ENCODE results near the gene SAMD4A.

The SAMD4A gene

GRCh38 chr14:54658836-54659235 is 91.9 kb downstream of the SAMD4A start:
- DNase-seq, result no peak
- no peaks in the 10 kb centered on the region for H3K9me3 Mint-ChIP-seq
- no peaks in the 10 kb centered on the region for H3K36me3 Mint-ChIP-seq (ENCODE audit: low read depth)
- H3K4me3 Mint-ChIP-seq, result no peak overlapping the region
- peaks cover 18% of the 10 kb centered on the region for H3K4me1 Mint-ChIP-seq
- H3K27ac Mint-ChIP-seq, result no peak overlapping the region
- TF ChIP-seq, protein P1, sequence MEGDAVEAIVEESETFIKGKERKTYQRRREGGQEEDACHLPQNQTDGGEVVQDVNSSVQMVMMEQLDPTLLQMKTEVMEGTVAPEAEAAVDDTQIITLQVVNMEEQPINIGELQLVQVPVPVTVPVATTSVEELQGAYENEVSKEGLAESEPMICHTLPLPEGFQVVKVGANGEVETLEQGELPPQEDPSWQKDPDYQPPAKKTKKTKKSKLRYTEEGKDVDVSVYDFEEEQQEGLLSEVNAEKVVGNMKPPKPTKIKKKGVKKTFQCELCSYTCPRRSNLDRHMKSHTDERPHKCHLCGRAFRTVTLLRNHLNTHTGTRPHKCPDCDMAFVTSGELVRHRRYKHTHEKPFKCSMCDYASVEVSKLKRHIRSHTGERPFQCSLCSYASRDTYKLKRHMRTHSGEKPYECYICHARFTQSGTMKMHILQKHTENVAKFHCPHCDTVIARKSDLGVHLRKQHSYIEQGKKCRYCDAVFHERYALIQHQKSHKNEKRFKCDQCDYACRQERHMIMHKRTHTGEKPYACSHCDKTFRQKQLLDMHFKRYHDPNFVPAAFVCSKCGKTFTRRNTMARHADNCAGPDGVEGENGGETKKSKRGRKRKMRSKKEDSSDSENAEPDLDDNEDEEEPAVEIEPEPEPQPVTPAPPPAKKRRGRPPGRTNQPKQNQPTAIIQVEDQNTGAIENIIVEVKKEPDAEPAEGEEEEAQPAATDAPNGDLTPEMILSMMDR (IDR thresholded peaks at IDR 0.05), result no peak
- peaks cover 4% of the 10 kb centered on the region for H3K27me3 Mint-ChIP-seq (ENCODE audit: low read depth, poor library complexity)

DNA sequence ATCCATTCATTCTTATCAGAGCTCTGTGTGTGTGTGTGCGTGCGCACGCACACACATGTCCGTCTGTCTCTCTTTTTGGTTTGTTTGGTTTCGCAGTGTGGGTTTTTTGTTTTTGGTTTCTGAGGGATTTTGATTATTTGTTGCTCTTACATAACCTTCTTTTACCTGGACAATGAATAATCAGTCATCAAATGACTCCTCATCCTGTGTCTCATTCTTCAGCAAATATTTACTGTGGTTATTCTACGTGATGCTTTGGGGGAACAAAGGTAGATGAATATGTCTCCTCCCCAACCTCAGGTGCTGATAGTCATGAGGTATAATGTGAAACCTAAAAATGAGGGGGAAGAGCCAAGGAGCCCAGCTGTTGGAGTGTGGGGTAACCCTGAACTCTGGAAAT is 92.4 kb downstream of the SAMD4A start:
- no peak for DNase-seq
- no peaks in the 10 kb centered on the region for H3K36me3 Mint-ChIP-seq (ENCODE audit: low read depth)

GRCh38 chr14:54660604-54661111 is 93.7 kb downstream of the SAMD4A start:
- no peak overlapping the region for H3K4me3 Mint-ChIP-seq
- no peaks in the 10 kb centered on the region for H3K9me3 Mint-ChIP-seq
- no peaks in the 10 kb centered on the region for H3K36me3 Mint-ChIP-seq (ENCODE audit: low read depth)
- no peaks in the 10 kb centered on the region for H3K27me3 Mint-ChIP-seq (ENCODE audit: low read depth, poor library complexity)
- no peak for DNase-seq
- TF ChIP-seq, protein P1 (IDR thresholded peaks at IDR 0.05), result no peak
- no peak overlapping the region for H3K27ac Mint-ChIP-seq
- H3K4me1 Mint-ChIP-seq, result peaks cover 6% of the 10 kb centered on the region

More for the DNA sequence above, 92.4 kb downstream of the SAMD4A start:
- no peaks in the 10 kb centered on the region for H3K9me3 Mint-ChIP-seq
- H3K4me1 Mint-ChIP-seq, result peaks cover 14% of the 10 kb centered on the region
- TF ChIP-seq, protein P1 (IDR thresholded peaks at IDR 0.05), result no peak
- H3K4me3 Mint-ChIP-seq, result no peak overlapping the region
- no peaks in the 10 kb centered on the region for H3K27me3 Mint-ChIP-seq (ENCODE audit: low read depth, poor library complexity)
- no peak overlapping the region for H3K27ac Mint-ChIP-seq

DNA sequence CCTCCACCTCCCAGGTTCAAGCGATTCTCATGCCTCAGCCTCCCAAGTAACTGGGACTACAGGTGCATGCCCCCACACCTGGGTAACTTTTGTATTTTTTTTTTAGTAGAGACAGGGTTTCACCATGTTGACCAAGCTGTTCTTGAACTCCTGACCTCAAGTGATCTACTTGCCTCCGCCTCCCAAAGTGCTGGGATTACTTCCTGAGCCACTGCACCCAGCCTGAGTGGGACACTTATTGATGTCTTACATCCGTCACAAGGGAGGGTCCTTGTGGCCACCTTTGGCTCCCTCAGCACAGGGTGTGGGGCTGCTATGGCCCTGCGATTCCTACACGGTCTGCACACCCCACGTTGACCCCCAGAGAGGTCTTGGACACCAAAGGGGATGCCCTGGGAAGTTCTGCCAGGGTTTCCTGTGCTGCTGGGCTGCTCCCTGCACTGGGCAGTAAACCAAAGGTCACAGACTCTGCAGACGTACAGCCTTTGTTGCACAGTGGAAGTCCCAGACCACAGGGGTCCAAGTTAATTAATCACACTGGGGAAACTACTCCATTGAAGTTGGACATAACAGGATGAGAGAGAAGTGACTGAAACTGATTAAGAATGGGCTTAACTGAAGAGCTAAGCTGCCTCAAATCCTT is 95.7 kb downstream of the SAMD4A start:
- H3K27me3 Mint-ChIP-seq (ENCODE audit: low read depth, poor library complexity), result no peaks in the 10 kb centered on the region
- H3K4me3 Mint-ChIP-seq, result no peak overlapping the region
- no peaks in the 10 kb centered on the region for H3K9me3 Mint-ChIP-seq
- H3K4me1 Mint-ChIP-seq, result peaks cover 10% of the 10 kb centered on the region
- H3K36me3 Mint-ChIP-seq (ENCODE audit: low read depth), result no peaks in the 10 kb centered on the region
- TF ChIP-seq, protein P1 (IDR thresholded peaks at IDR 0.05), result no peak
- H3K27ac Mint-ChIP-seq, result no peak overlapping the region
- no peak for DNase-seq

DNA sequence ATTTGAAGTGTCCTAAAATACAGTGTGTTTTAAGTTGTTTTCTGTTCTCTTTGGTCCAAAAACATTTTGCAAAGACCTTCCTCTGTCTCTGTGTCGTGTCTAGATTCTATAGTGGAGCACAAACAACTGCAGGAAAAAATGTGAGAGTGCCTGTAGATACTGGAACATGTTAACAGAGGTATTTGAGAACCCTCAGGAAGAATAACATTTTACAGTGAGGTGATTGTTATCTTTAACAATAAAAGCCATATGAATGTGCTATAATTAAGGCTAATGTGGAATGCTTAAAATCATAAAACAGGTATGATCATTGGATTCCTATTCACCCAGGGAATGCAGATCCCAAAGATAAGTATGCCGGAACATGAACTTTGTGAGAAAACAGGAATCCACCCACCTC is 98.0 kb downstream of the SAMD4A start:
- no peaks in the 10 kb centered on the region for H3K36me3 Mint-ChIP-seq (ENCODE audit: low read depth)
- H3K4me3 Mint-ChIP-seq, result no peak overlapping the region
- no peak overlapping the region for H3K27ac Mint-ChIP-seq
- DNase-seq, result no peak
- TF ChIP-seq, protein P1 (IDR thresholded peaks at IDR 0.05), result no peak
- peaks cover 21% of the 10 kb centered on the region for H3K4me1 Mint-ChIP-seq
- no peaks in the 10 kb centered on the region for H3K9me3 Mint-ChIP-seq
- no peaks in the 10 kb centered on the region for H3K27me3 Mint-ChIP-seq (ENCODE audit: low read depth, poor library complexity)

GRCh38 chr14:54665946-54666345 is 99.0 kb downstream of the SAMD4A start:
- DNase-seq, result no peak
- Mint-ChIP-seq H3K4me1 (peaks cover 31% of the 10 kb centered on the region), H3K27me3 (ENCODE audit: low read depth, poor library complexity) (peaks cover 2% of the 10 kb centered on the region), H3K36me3 (ENCODE audit: low read depth) (no peaks in the 10 kb centered on the region), H3K9me3 (no peaks in the 10 kb centered on the region), H3K4me3 (no peak overlapping the region), H3K27ac (no peak overlapping the region)
- TF ChIP-seq, protein P1 (IDR thresholded peaks at IDR 0.05), result no peak

Measured in nephron progenitor cell (in vitro differentiated cells).